Hepatocyte (in vitro differentiated cells): ENCODE data around the gene NPM3.

Source experiments
- EZH2 ChIP-seq: fragments of 200-600 bp; sonication (generic); IDR thresholded peaks from 2 replicates; pipeline ENCODE4 v1.6.1; 2016; ENCODE audit warnings: antibody characterized with exemption, mild to moderate bottlenecking, borderline replicate concordance
- EZH2phosphoT487 ChIP-seq: fragments of 200-600 bp; sonication (generic); IDR thresholded peaks from one replicate; pipeline ENCODE4 v1.6.1; 2018; ENCODE audit warnings: antibody characterized with exemption, mild to moderate bottlenecking, low read depth, moderate library complexity; ENCODE audit not compliant: unreplicated experiment, severe bottlenecking
- TF ChIP-seq, protein P1 (sequence below): fragments of 200-600 bp; sonication (generic); IDR thresholded peaks from 2 replicates; pipeline ENCODE4 v1.5.1; 2016; ENCODE audit warnings: antibody characterized with exemption, mild to moderate bottlenecking; ENCODE audit not compliant: poor library complexity

DNA sequence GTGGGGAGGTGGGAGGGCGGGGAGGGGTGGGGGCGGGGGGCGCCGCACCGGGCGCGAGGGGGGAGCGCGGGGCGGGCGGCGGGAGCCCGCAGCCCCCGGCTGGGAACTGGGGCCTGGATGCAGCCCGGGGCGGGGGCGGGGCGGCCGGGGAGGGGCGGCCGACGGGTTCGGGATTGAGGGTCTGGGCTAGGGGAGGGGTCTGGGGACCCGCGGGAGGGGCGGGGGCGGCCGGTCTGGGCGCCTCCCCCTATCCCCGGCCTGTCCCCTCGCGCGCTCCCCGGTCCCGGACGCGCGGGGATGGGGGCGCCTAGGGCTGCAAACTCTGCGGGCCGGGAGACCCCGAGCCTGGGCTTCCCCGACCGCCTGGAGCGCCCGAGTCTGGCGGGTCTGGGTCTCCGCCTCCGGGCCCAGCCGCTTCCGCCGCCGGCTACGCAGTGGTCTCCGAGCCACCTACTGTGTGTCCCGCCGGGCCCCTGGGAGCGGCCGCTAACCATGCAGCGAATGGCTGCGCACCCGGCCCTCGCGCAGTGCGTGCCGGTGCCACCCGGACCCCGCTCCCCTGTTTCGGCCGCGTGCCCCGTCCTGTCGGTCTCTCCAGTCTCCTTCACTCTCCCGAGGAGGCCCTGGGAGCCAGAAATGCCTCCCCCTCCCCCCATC is 7.0 kb downstream of the NPM3 start:
- TF ChIP-seq EZH2: peak; percentile 26
- TF ChIP-seq, protein P1, sequence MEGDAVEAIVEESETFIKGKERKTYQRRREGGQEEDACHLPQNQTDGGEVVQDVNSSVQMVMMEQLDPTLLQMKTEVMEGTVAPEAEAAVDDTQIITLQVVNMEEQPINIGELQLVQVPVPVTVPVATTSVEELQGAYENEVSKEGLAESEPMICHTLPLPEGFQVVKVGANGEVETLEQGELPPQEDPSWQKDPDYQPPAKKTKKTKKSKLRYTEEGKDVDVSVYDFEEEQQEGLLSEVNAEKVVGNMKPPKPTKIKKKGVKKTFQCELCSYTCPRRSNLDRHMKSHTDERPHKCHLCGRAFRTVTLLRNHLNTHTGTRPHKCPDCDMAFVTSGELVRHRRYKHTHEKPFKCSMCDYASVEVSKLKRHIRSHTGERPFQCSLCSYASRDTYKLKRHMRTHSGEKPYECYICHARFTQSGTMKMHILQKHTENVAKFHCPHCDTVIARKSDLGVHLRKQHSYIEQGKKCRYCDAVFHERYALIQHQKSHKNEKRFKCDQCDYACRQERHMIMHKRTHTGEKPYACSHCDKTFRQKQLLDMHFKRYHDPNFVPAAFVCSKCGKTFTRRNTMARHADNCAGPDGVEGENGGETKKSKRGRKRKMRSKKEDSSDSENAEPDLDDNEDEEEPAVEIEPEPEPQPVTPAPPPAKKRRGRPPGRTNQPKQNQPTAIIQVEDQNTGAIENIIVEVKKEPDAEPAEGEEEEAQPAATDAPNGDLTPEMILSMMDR: no peak
- TF ChIP-seq EZH2phosphoT487: peak; percentile 77
